Measurements from ENCODE around the gene MORC2.

MORC2 gene

GRCh38 chr22:30933457-30933856 lies 35.1 kb downstream of the MORC2 start:
- no peak overlapping the region for H3K4me3 ChIP-seq (ENCODE audit: low read depth, low read length)
- TF ChIP-seq CTCF (IDR thresholded peaks at IDR 0.05; ENCODE audit: insufficient read depth, low read depth, low read length, missing control alignments) = no peak
- DNase-seq (ENCODE audit: low read depth) = no peak

GRCh38 chr22:30932661-30933060 lies 35.9 kb downstream of the MORC2 start:
- no peak overlapping the region for H3K4me3 ChIP-seq (ENCODE audit: low read depth, low read length)
- no peak for TF ChIP-seq CTCF (IDR thresholded peaks at IDR 0.05; ENCODE audit: insufficient read depth, low read depth, low read length, missing control alignments)
- DNase-seq (ENCODE audit: low read depth) = no peak

- TF ChIP-seq CTCF (IDR thresholded peaks at IDR 0.05; ENCODE audit: insufficient read depth, low read depth, low read length, missing control alignments) = no peak
- H3K4me3 ChIP-seq (ENCODE audit: low read depth, low read length) = no peak overlapping the region
- DNase-seq (ENCODE audit: low read depth) = no peak
Measured at GRCh38 chr22:30931541-30932300, 36.9 kb downstream of the MORC2 start.

GRCh38 chr22:30930228-30930627 lies 38.3 kb downstream of the MORC2 start:
- H3K4me3 ChIP-seq (ENCODE audit: low read depth, low read length) = no peak overlapping the region
- no peak for DNase-seq (ENCODE audit: low read depth)
- TF ChIP-seq CTCF (IDR thresholded peaks at IDR 0.05; ENCODE audit: insufficient read depth, low read depth, low read length, missing control alignments) = no peak

GRCh38 chr22:30928401-30928800 lies 40.2 kb downstream of the MORC2 start:
- no peak for TF ChIP-seq CTCF (IDR thresholded peaks at IDR 0.05; ENCODE audit: insufficient read depth, low read depth, low read length, missing control alignments)

GRCh38 chr22:30927806-30928205 lies 40.8 kb downstream of the MORC2 start:
- no peak for DNase-seq (ENCODE audit: low read depth)
- no peak for TF ChIP-seq CTCF (IDR thresholded peaks at IDR 0.05; ENCODE audit: insufficient read depth, low read depth, low read length, missing control alignments)

More at GRCh38 chr22:30928401-30928800, 40.2 kb downstream of the MORC2 start:
- DNase-seq (ENCODE audit: low read depth) = no peak
- H3K4me3 ChIP-seq (ENCODE audit: low read depth, low read length) = no peak overlapping the region

GRCh38 chr22:30926706-30927105 lies 41.9 kb downstream of the MORC2 start:
- no peak for TF ChIP-seq CTCF (IDR thresholded peaks at IDR 0.05; ENCODE audit: insufficient read depth, low read depth, low read length, missing control alignments)

More at GRCh38 chr22:30927806-30928205, 40.8 kb downstream of the MORC2 start:
- no peak overlapping the region for H3K4me3 ChIP-seq (ENCODE audit: low read depth, low read length)

More at GRCh38 chr22:30926706-30927105, 41.9 kb downstream of the MORC2 start:
- DNase-seq (ENCODE audit: low read depth) = no peak
- no peak overlapping the region for H3K4me3 ChIP-seq (ENCODE audit: low read depth, low read length)
